Measurements from ENCODE around the gene LCOR. TPM values are rescaled to one million over a fixed set of nuclear protein-coding genes. Genes with fewer than 3 reads are reported as not detected.

The LCOR gene
- total and polyA plus RNA-seq, 4 donors = 2.5 to 31.2 (median 14.5) TPM

GRCh38 chr10:97028832-97029178, 196.7 kb downstream of the LCOR start (continued):
- no peak for TF ChIP-seq CTCF (IDR thresholded peaks at IDR 0.05; ENCODE audit: low read depth, low read length, missing input control)
- TF ChIP-seq FOXA1 (IDR thresholded peaks at IDR 0.05) = no peak
- TF ChIP-seq YY1 (IDR thresholded peaks at IDR 0.05) = no peak

GRCh38 chr10:97029271-97029670, 197.2 kb downstream of the LCOR start:
- TF ChIP-seq EGR1 (IDR thresholded peaks at IDR 0.05; ENCODE audit: low read depth in 2 of 2) = no peak
- TF ChIP-seq RXRA (IDR thresholded peaks at IDR 0.05) = no peak
- TF ChIP-seq YY1 (IDR thresholded peaks at IDR 0.05) = no peak
- no peak for TF ChIP-seq MAX (IDR thresholded peaks at IDR 0.05)
- no peak for TF ChIP-seq HNF4G (IDR thresholded peaks at IDR 0.05)
- no peak for TF ChIP-seq FOXA1 (IDR thresholded peaks at IDR 0.05)
- H3K4me1 ChIP-seq (ENCODE audit: control insufficient read depth in 4 of 4, insufficient read depth in 4 of 4, low read length in 3 of 4) = peaks cover 0 to 3% (median 0%) of the 10 kb centered on the region in 4 donors
- no peaks in the 10 kb centered on the region for H3K36me3 ChIP-seq (ENCODE audit: control insufficient read depth in 4 of 4, insufficient read depth in 3 of 4, low read depth in 1 of 4, low read length in 3 of 4)
- no peaks in the 10 kb centered on the region for H3K9me3 ChIP-seq (ENCODE audit: control insufficient read depth in 4 of 4, low read length in 3 of 4)
- no peaks in the 10 kb centered on the region for H3K27me3 ChIP-seq (ENCODE audit: control insufficient read depth in 4 of 4, insufficient read depth in 4 of 4, low read length in 3 of 4)
- no peak for DNase-seq (ENCODE audit: low spot score)
- no peak overlapping the region for H3K27ac ChIP-seq (ENCODE audit: low read depth in 1 of 2, low read length in 2 of 2)
- H3K9ac ChIP-seq (ENCODE audit: low read depth in 1 of 2, low read length in 2 of 2) = no peak overlapping the region
- 74% methylated on average over 3 of the region's 3 CpGs for WGBS
- H3K4me3 ChIP-seq (ENCODE audit: low read depth in 1 of 3, low read length in 3 of 3) = no peak overlapping the region

- H3K36me3 ChIP-seq (ENCODE audit: control insufficient read depth in 4 of 4, insufficient read depth in 3 of 4, low read depth in 1 of 4, low read length in 3 of 4) = no peaks in the 10 kb centered on the region
- H3K27me3 ChIP-seq (ENCODE audit: control insufficient read depth in 4 of 4, insufficient read depth in 4 of 4, low read length in 3 of 4) = no peaks in the 10 kb centered on the region
- H3K9me3 ChIP-seq (ENCODE audit: control insufficient read depth in 4 of 4, low read length in 3 of 4) = no peaks in the 10 kb centered on the region
- no peaks in the 10 kb centered on the region for H3K4me1 ChIP-seq (ENCODE audit: control insufficient read depth in 4 of 4, insufficient read depth in 4 of 4, low read length in 3 of 4)
- no peak overlapping the region for H3K4me3 ChIP-seq (ENCODE audit: low read depth in 1 of 3, low read length in 3 of 3)
- no peak for DNase-seq (ENCODE audit: low spot score)
- WGBS = 61% methylated on average over 6 of the region's 6 CpGs
- TF ChIP-seq YY1 (IDR thresholded peaks at IDR 0.05) (no peak), RXRA (IDR thresholded peaks at IDR 0.05) (peak; percentile 46 to 55)
- no peak overlapping the region for H3K27ac ChIP-seq (ENCODE audit: low read depth in 1 of 2, low read length in 2 of 2)
- H3K9ac ChIP-seq (ENCODE audit: low read depth in 1 of 2, low read length in 2 of 2) = no peak overlapping the region
Measured at GRCh38 chr10:97030894-97031293, 198.8 kb downstream of the LCOR start.

- no peaks in the 10 kb centered on the region for H3K4me1 ChIP-seq (ENCODE audit: control insufficient read depth in 4 of 4, insufficient read depth in 4 of 4, low read length in 3 of 4)
- H3K9ac ChIP-seq (ENCODE audit: low read depth in 1 of 2, low read length in 2 of 2) = no peak overlapping the region
- H3K27ac ChIP-seq (ENCODE audit: low read depth in 1 of 2, low read length in 2 of 2) = no peak overlapping the region
- no peaks in the 10 kb centered on the region for H3K36me3 ChIP-seq (ENCODE audit: control insufficient read depth in 4 of 4, insufficient read depth in 3 of 4, low read depth in 1 of 4, low read length in 3 of 4)
- TF ChIP-seq SP1 (IDR thresholded peaks at IDR 0.05) (no peak), MAX (IDR thresholded peaks at IDR 0.05) (no peak), TAF1 (conservative IDR thresholded peaks at IDR 0.05) (no peak), CTCF (IDR thresholded peaks at IDR 0.05; ENCODE audit: low read depth, low read length, missing input control) (no peak), RXRA (IDR thresholded peaks at IDR 0.05) (no peak), ZBTB33 (IDR thresholded peaks at IDR 0.05) (no peak)
- DNase-seq (ENCODE audit: low spot score) = no peak
- 91% methylated on average over 11 of the region's 11 CpGs for WGBS
- no peaks in the 10 kb centered on the region for H3K9me3 ChIP-seq (ENCODE audit: control insufficient read depth in 4 of 4, low read length in 3 of 4)
- no peak overlapping the region for H3K4me3 ChIP-seq (ENCODE audit: low read depth in 1 of 3, low read length in 3 of 3)
- H3K27me3 ChIP-seq (ENCODE audit: control insufficient read depth in 4 of 4, insufficient read depth in 4 of 4, low read length in 3 of 4) = no peaks in the 10 kb centered on the region
Measured at GRCh38 chr10:97031459-97031858, 199.4 kb downstream of the LCOR start.
